Glutamatergic neuron (in vitro differentiated cells): ENCODE results near the gene MAF. TPM values are rescaled to one million over a fixed set of nuclear protein-coding genes. Genes with fewer than 3 reads are reported as not detected.

Experiments used
- DNase-seq: peaks from one replicate; pipeline ENCODE4 v3.0.0; 2022
- H3K27ac Mint-ChIP-seq: one replicate; pipeline ENCODE4 v1.8.0; 2020; ENCODE audit warnings: mild to moderate bottlenecking, mixed read lengths, inconsistent platforms; ENCODE audit not compliant: unreplicated experiment
- H3K27me3 Mint-ChIP-seq: one replicate; pipeline ENCODE4 v1.8.0; 2020; ENCODE audit warnings: mild to moderate bottlenecking, moderate library complexity, mixed read lengths, inconsistent platforms; ENCODE audit not compliant: unreplicated experiment
- H3K36me3 Mint-ChIP-seq: one replicate; pipeline ENCODE4 v1.8.0; 2020; ENCODE audit warnings: mild to moderate bottlenecking, mixed read lengths, inconsistent platforms; ENCODE audit not compliant: unreplicated experiment
- H3K4me1 Mint-ChIP-seq: one replicate; pipeline ENCODE4 v1.8.0; 2020; ENCODE audit warnings: mild to moderate bottlenecking, low read depth, mixed read lengths, inconsistent platforms; ENCODE audit not compliant: unreplicated experiment
- H3K4me3 Mint-ChIP-seq: one replicate; pipeline ENCODE4 v1.8.0; 2020; ENCODE audit warnings: mild to moderate bottlenecking, mixed read lengths, inconsistent platforms; ENCODE audit not compliant: unreplicated experiment
- H3K9me3 Mint-ChIP-seq: one replicate; pipeline ENCODE4 v1.8.0; 2020; ENCODE audit warnings: mild to moderate bottlenecking, moderate library complexity, mixed read lengths, inconsistent platforms; ENCODE audit not compliant: unreplicated experiment
- CTCF ChIP-seq: fragments of 200-600 bp; sonication (generic); IDR thresholded peaks from one replicate; pipeline ENCODE4 v1.5.0; 2021; ENCODE audit not compliant: partially characterized antibody, unreplicated experiment
- total RNA-seq: library from RNA; stranded (reverse); fragmentation: NEBNext Ultra II Directional; extraction: Animal tissue kit (Norgen Biotek cat#: 25700); gene quantifications from one replicate; pipeline ENCODE4 v1.2.1, GENCODE V29; 2021; ENCODE audit not compliant: unreplicated experiment

Gene MAF
- total RNA-seq, 1 donor from 2014 or later = 5.0 TPM

DNA sequence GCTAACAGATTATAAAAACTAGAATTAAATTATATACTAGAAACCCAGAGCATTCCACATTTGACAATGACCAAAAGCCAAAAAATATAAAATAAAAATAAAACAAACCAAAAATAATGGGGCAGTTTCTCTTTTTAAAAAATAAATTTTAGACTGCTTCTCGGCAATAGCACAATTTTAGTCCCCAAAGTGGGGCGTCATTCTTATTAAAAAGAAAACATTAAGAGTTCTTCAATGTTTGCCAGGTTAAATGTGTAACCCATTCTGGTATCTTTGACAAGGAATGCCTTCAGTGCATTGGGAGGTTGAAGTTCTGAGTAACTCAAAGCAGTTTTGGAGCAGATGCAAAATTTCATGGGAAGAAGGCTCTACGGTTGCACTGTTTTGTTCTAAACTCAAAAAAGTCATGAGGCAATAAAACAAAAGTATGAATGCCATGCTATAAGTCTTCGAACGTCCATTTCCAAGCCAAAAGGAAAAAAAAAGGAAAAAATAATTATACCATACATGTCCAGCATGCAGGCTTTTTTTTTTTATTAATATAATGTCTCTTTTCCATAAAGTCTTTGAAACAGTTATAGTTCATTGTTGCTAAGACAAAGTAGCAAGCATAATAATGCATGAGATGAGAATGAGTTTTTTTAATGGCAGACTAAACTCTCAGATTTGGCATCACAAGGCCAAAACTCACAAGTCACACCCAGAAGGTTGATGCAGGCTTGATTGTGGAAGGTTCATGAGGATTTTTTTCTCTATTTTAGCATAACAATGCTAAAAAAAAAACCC, 3.1 kb downstream of the MAF start:
- DNase-seq = no peak

DNA sequence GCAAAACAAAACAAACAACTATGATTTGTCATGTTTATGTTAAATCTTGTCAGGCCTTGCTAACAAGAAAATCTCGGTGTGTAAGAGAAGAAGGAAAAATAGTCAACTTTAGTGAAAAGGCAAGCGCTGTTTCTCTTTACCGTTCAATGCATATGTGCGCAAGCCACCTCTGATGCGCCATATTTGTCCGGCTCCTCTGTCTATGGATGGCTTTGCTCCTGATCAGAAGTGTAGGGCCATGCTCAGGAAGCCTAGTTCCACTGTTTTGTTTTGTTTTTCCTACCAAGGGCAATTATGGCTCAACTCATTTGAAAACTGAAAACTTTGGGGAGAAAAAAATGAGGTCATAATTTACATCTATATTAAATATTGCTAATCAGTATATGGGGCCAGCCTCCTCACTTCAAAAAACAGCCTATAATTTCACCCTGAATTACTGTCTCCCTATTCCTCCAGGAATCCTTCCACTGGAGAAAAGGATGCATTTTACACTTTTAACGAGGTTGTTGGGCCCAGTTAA, 4.5 kb downstream of the MAF start:
- Mint-ChIP-seq H3K9me3 (peaks cover 9% of the 10 kb centered on the region), H3K4me1 (peaks cover 14% of the 10 kb centered on the region), H3K27me3 (peaks cover 8% of the 10 kb centered on the region), H3K27ac (no peak overlapping the region), H3K4me3 (peak overlapping the region; percentile 72), H3K36me3 (no peaks in the 10 kb centered on the region)
- TF ChIP-seq CTCF = no peak
- DNase-seq = no peak

More for the DNA sequence above, 3.1 kb downstream of the MAF start:
- H3K9me3 Mint-ChIP-seq = peaks cover 12% of the 10 kb centered on the region
- no peaks in the 10 kb centered on the region for H3K36me3 Mint-ChIP-seq
- no peak overlapping the region for H3K27ac Mint-ChIP-seq
- peak overlapping the region; percentile 90 for H3K4me3 Mint-ChIP-seq
- H3K27me3 Mint-ChIP-seq = peaks cover 10% of the 10 kb centered on the region
- H3K4me1 Mint-ChIP-seq = peaks cover 13% of the 10 kb centered on the region
- no peak for TF ChIP-seq CTCF

- Mint-ChIP-seq H3K36me3 (no peaks in the 10 kb centered on the region), H3K27ac (no peak overlapping the region), H3K9me3 (peaks cover 5% of the 10 kb centered on the region), H3K4me1 (peaks cover 14% of the 10 kb centered on the region), H3K4me3 (no peak overlapping the region), H3K27me3 (peaks cover 7% of the 10 kb centered on the region)
- no peak for DNase-seq
- no peak for TF ChIP-seq CTCF
Measured at GRCh38 chr16:79595231-79595641, 5.3 kb downstream of the MAF start.

- Mint-ChIP-seq H3K9me3 (peaks cover 5% of the 10 kb centered on the region), H3K4me1 (peaks cover 14% of the 10 kb centered on the region), H3K4me3 (no peak overlapping the region), H3K36me3 (no peaks in the 10 kb centered on the region), H3K27me3 (peaks cover 7% of the 10 kb centered on the region), H3K27ac (no peak overlapping the region)
- no peak for TF ChIP-seq CTCF
- no peak for DNase-seq
Measured at GRCh38 chr16:79593754-79594153, 6.8 kb downstream of the MAF start.

- Mint-ChIP-seq H3K27ac (no peak overlapping the region), H3K4me3 (no peak overlapping the region), H3K27me3 (peaks cover 3% of the 10 kb centered on the region)
Measured at GRCh38 chr16:79593074-79593531, 7.4 kb downstream of the MAF start.

More at GRCh38 chr16:79593074-79593531, 7.4 kb downstream of the MAF start:
- TF ChIP-seq CTCF = no peak
- no peak for DNase-seq
- peaks cover 2% of the 10 kb centered on the region for H3K9me3 Mint-ChIP-seq
- H3K36me3 Mint-ChIP-seq = no peaks in the 10 kb centered on the region
- H3K4me1 Mint-ChIP-seq = peaks cover 14% of the 10 kb centered on the region
